Measurements from ENCODE around the gene SDHC. TPM values are rescaled to one million over a fixed set of nuclear protein-coding genes. Genes with fewer than 3 reads are reported as not detected.

SDHC gene
- total RNA-seq, 1 donor from 2014 or later, result 42.8 TPM

- Histone ChIP-seq H3K27me3 (ENCODE audit: control insufficient read depth, insufficient read depth, low read length) (no peaks in the 10 kb centered on the region), H3K4me3 (ENCODE audit: low read depth, low read length) (no peak overlapping the region), H3K36me3 (ENCODE audit: control insufficient read depth, insufficient read depth, low read length) (peaks cover 1% of the 10 kb centered on the region)
- TF ChIP-seq CTCF (IDR thresholded peaks at IDR 0.05; ENCODE audit: insufficient read depth, low read length, poor library complexity, severe bottlenecking), result no peak
- no peak for DNase-seq (ENCODE audit: low read depth)
These were observed 21.6 kb downstream of the SDHC start for GRCh38 chr1:161335796-161336195.

GRCh38 chr1:161342177-161342576 is 28.0 kb downstream of the SDHC start:
- no peak for DNase-seq (ENCODE audit: low read depth)
- no peak overlapping the region for H3K4me3 ChIP-seq (ENCODE audit: low read depth, low read length)
- peaks cover 1% of the 10 kb centered on the region for H3K36me3 ChIP-seq (ENCODE audit: control insufficient read depth, insufficient read depth, low read length)
- no peaks in the 10 kb centered on the region for H3K27me3 ChIP-seq (ENCODE audit: control insufficient read depth, insufficient read depth, low read length)
- no peak for TF ChIP-seq CTCF (IDR thresholded peaks at IDR 0.05; ENCODE audit: insufficient read depth, low read length, poor library complexity, severe bottlenecking)

- Histone ChIP-seq H3K4me3 (ENCODE audit: low read depth, low read length) (no peak overlapping the region), H3K27me3 (ENCODE audit: control insufficient read depth, insufficient read depth, low read length) (no peaks in the 10 kb centered on the region), H3K36me3 (ENCODE audit: control insufficient read depth, insufficient read depth, low read length) (peaks cover 1% of the 10 kb centered on the region)
- DNase-seq (ENCODE audit: low read depth), result no peak
- TF ChIP-seq CTCF (IDR thresholded peaks at IDR 0.05; ENCODE audit: insufficient read depth, low read length, poor library complexity, severe bottlenecking), result no peak
These were observed 28.6 kb downstream of the SDHC start for GRCh38 chr1:161342821-161343220.

- DNase-seq (ENCODE audit: low read depth), result no peak
- Histone ChIP-seq H3K4me3 (ENCODE audit: low read depth, low read length) (no peak overlapping the region), H3K36me3 (ENCODE audit: control insufficient read depth, insufficient read depth, low read length) (no peaks in the 10 kb centered on the region), H3K27me3 (ENCODE audit: control insufficient read depth, insufficient read depth, low read length) (no peaks in the 10 kb centered on the region)
- no peak for TF ChIP-seq CTCF (IDR thresholded peaks at IDR 0.05; ENCODE audit: insufficient read depth, low read length, poor library complexity, severe bottlenecking)
These were observed 36.5 kb downstream of the SDHC start for GRCh38 chr1:161350671-161351070.

GRCh38 chr1:161351482-161351881 is 37.3 kb downstream of the SDHC start:
- DNase-seq (ENCODE audit: low read depth), result no peak

More at GRCh38 chr1:161351482-161351881, 37.3 kb downstream of the SDHC start:
- no peak overlapping the region for H3K4me3 ChIP-seq (ENCODE audit: low read depth, low read length)
- H3K36me3 ChIP-seq (ENCODE audit: control insufficient read depth, insufficient read depth, low read length), result no peaks in the 10 kb centered on the region
- TF ChIP-seq CTCF (IDR thresholded peaks at IDR 0.05; ENCODE audit: insufficient read depth, low read length, poor library complexity, severe bottlenecking), result no peak
- H3K27me3 ChIP-seq (ENCODE audit: control insufficient read depth, insufficient read depth, low read length), result no peaks in the 10 kb centered on the region

Data from kidney epithelial cell (primary cell).